ENCODE measurements around the gene THEM5. TPM values are rescaled to one million over a fixed set of nuclear protein-coding genes. Genes with fewer than 3 reads are reported as not detected.
"Not testable (repeated sequence)": the region's sequence is repeated elsewhere in the genome, so short reads cannot be mapped to it uniquely, and the experiment has no call there.

THEM5 gene
- total RNA-seq, 1 donor = not detected

DNA sequence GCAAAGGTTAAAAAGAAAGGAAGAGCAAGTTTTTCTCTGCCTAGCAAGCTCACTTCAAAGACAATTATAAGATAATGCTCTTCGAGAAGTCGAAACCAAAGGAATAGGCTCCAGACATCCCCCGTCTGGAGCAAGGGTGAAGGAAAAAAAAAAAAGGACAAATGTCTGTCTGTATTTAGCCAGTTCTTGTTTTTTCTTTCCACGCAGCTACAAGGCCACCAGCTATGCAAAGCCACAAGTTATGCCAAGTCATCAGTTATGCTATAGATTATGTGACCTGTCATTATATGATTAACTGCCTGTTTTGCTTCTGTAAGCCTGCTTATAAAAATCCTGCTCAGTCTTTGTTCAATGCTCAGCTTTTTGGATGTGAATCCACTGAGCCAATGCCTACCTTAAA is 2.4 kb upstream of the THEM5 start:
- TF ChIP-seq, protein P1, sequence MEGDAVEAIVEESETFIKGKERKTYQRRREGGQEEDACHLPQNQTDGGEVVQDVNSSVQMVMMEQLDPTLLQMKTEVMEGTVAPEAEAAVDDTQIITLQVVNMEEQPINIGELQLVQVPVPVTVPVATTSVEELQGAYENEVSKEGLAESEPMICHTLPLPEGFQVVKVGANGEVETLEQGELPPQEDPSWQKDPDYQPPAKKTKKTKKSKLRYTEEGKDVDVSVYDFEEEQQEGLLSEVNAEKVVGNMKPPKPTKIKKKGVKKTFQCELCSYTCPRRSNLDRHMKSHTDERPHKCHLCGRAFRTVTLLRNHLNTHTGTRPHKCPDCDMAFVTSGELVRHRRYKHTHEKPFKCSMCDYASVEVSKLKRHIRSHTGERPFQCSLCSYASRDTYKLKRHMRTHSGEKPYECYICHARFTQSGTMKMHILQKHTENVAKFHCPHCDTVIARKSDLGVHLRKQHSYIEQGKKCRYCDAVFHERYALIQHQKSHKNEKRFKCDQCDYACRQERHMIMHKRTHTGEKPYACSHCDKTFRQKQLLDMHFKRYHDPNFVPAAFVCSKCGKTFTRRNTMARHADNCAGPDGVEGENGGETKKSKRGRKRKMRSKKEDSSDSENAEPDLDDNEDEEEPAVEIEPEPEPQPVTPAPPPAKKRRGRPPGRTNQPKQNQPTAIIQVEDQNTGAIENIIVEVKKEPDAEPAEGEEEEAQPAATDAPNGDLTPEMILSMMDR (IDR thresholded peaks at IDR 0.05; ENCODE audit: insufficient read depth, low read depth, low read length) = no peak
- H3K4me3 ChIP-seq (ENCODE audit: low read depth, low read length) = no peak overlapping the region
- no peak for DNase-seq (ENCODE audit: low read depth)

DNA sequence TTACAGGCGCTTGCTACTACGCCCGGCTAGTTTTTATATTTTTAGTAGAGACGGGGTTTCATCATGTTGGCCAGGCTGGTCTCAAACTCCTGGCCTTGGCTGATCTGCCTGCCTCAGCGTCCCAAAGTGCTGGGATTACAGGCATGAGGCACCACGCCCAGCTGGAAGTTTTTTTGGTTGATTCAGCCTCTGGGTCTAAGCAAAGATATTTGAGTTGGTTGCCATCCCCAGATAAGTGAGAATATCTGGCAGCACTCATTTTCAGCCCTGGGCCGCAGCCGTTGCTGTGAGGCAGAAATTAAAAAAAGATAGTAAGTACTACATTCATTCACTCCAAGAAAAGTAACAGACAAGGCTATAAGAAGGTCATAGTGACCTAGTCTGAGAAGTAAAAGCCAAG is 2.0 kb upstream of the THEM5 start:
- not testable (repeated sequence) for H3K4me3 ChIP-seq (ENCODE audit: low read depth, low read length); DNase-seq (ENCODE audit: low read depth)

DNA sequence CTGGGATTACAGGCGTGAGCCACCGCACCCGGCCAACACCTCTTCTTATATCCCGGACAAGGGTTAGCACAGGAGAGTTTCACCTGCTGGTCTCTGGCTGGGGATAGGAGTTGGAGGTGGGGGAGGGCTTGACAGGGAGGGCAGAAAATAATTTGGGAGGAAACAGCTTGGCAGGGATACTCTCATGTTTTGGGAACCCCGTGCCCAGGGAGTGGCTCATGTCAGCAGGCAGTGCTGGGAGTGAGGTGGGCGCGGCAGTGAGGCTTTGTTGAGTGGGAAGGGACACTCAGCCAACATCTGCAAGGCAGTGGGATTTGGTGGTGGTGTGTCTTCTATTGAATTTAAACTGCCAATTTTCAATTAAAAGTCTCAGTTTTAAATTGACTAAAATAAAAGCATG is 1.1 kb upstream of the THEM5 start:
- no peak for DNase-seq (ENCODE audit: low read depth)
- H3K4me3 ChIP-seq (ENCODE audit: low read depth, low read length) = no peak overlapping the region
- TF ChIP-seq, protein P1 (IDR thresholded peaks at IDR 0.05; ENCODE audit: insufficient read depth, low read depth, low read length) = no peak

DNA sequence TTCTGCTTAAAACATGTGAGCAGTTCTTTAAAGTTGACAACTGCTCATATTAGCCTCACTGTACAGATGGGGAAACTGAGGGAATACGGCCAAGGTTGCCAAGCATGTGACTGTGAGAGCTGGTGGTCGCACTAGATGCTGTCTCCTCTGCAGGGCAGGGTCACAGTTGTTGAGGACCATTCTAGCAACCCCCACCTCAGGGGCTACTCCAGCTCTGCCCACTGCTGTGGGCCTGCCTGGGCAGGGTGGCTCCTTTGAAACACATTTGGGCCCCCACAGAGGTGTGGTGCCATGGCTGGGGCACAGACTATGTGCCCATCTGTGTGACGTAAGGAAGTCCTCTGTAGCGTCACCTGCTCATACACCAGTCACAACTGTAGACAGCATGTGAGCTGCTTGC is 779 bp downstream of the THEM5 start:
- TF ChIP-seq, protein P1 (IDR thresholded peaks at IDR 0.05; ENCODE audit: insufficient read depth, low read depth, low read length) = no peak
- DNase-seq (ENCODE audit: low read depth) = no peak

DNA sequence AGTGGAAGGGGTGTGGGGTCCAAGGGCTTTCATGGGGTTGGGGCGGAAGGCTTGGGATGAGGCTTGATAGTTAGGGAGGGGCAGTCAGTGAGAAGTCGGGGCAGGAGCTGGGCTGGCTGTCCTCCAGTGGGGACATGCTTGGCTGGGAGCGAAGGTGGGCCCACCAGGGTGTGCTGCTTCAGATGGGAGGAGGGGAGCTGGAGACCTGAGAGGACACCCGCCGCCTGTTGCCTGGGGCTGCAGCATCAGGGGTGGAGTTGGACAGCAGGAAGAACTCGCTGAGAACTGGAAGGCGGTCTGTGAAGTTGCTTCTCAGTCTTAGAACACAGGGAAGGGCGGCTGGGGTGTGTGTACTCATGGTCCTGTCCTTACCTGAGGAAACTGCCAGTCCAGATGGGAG is 1.6 kb downstream of the THEM5 start:
- TF ChIP-seq, protein P1 (IDR thresholded peaks at IDR 0.05; ENCODE audit: insufficient read depth, low read depth, low read length) = no peak

More for the DNA sequence above, 779 bp downstream of the THEM5 start:
- no peak overlapping the region for H3K4me3 ChIP-seq (ENCODE audit: low read depth, low read length)

DNA sequence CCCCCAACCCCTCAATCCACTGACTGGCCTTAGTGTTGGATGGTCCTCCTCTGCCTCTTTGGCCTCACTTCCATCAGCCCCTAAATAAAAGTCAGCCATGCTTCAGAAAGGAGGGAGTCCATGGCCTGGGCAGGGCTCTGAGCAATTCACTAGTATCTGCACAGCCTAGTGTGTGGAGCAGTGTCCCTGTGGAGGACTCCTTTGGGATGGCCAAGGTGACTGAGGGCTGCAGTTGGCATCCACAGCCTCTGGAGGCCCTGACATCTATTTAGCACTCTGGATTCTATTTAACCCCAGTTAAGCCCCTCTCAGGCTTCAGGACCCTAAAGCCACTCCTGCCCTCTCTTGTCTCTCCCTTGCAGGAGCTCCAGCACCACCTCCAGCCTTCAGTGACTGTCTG is 3.6 kb downstream of the THEM5 start:
- TF ChIP-seq, protein P1 (IDR thresholded peaks at IDR 0.05; ENCODE audit: insufficient read depth, low read depth, low read length) = no peak

More for the DNA sequence above, 1.6 kb downstream of the THEM5 start:
- DNase-seq (ENCODE audit: low read depth) = no peak
- no peak overlapping the region for H3K4me3 ChIP-seq (ENCODE audit: low read depth, low read length)

DNA sequence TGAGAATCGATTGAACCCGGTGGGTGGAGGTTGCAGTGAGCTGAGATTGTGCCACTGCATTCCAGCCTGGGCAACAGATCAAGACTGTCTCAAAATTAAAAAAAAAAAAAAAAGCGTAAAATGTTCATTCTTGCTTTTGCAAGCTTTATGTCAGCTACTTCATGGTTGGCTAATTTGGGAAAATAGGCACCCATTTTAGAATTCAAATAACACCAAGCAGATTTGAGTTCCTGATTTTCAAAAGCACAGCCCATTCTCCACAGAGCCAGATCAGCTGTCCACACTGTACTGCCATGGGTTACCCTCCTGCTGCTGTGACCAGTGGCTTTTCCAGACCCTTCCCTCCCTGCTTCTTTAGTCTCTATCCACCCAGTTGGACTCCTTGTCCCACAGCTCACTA is 4.4 kb downstream of the THEM5 start:
- no peak for DNase-seq (ENCODE audit: low read depth)
- H3K4me3 ChIP-seq (ENCODE audit: low read depth, low read length) = no peak overlapping the region
- TF ChIP-seq, protein P1 (IDR thresholded peaks at IDR 0.05; ENCODE audit: insufficient read depth, low read depth, low read length) = no peak

More for the DNA sequence above, 3.6 kb downstream of the THEM5 start:
- no peak for DNase-seq (ENCODE audit: low read depth)
- H3K4me3 ChIP-seq (ENCODE audit: low read depth, low read length) = no peak overlapping the region
